Iris pigment epithelial cell (primary cell): ENCODE measurements around the gene SLC16A13.
"Not testable (repeated sequence)": the region's sequence is repeated elsewhere in the genome, so short reads cannot be mapped to it uniquely, and the experiment has no call there.

Source experiments
- DNase-seq: peaks from one replicate; pipeline ENCODE4 v3.0.0-alpha.2; 2011; ENCODE audit warnings: low read depth

The SLC16A13 gene

DNA sequence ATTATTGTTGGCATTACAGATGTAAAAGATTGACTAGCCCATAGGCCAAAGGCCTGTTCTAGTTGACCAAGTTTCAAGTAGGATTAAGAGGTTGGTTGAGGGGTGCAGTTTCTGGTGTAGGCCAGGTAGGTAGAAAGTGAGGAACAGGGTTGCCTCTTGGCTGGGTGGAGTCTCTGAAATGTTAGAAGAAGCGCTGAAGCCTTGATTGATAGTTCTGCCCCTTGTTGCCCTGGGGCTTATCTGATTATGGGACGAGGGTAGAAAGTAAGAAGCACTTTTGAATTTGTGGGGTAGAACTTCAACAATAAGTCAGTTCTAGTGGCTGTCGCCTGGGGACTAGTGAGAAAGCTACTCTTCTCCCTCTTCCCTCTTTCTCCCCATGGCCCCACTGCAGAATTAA is 6.7 kb upstream of the SLC16A13 start:
- DNase-seq: no peak

DNA sequence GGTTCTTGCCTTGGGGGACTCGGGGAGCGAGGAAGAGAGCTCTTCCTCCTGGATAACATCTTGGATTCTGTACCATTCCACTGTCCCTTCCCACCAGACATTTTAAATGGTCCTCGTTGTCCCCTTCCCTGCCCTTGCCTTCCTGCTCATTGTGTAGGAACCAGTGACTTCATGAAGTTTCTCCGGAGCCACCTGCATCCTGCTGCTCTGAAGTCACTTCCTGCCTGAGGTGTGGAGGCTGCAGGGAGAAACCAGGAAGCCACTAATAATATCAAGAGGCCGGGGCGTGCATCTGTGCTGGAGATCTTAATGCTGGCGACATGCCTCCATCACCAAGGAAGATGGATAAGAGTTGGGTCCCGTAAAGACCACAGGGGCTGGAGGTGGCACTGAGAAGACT is 6.2 kb upstream of the SLC16A13 start:
- no peak for DNase-seq

DNA sequence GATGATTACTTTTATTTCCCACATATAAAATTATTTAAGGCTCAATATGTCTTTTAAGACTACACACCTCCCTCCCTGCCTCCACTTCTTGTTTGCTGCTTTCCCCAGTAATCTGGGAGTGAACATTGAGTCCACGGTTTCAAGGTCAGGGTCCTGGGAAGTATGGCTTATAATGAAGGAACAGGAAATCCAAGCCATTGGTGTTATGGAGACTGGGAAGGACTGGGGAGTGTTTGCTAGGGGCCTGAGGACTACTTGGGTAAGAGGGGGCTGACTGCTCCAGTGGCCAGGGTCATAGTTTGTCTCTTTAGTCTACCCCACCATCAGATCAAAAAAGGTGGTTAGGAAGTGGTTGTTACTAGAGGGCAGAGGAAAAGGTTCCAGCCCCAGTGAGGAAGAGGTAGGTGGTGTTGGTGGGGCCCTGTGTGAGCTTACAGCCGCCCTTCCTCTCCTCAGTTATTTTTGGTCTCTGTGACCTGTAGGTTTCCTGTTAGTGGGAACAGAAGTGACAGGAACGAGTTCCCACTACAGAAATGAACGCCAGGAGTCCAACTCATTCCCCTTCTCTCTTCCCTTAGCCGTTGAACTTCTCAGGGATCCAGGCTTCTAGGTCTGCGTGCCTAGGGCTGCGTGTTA is 742 bp upstream of the SLC16A13 start:
- DNase-seq: no peak

DNA sequence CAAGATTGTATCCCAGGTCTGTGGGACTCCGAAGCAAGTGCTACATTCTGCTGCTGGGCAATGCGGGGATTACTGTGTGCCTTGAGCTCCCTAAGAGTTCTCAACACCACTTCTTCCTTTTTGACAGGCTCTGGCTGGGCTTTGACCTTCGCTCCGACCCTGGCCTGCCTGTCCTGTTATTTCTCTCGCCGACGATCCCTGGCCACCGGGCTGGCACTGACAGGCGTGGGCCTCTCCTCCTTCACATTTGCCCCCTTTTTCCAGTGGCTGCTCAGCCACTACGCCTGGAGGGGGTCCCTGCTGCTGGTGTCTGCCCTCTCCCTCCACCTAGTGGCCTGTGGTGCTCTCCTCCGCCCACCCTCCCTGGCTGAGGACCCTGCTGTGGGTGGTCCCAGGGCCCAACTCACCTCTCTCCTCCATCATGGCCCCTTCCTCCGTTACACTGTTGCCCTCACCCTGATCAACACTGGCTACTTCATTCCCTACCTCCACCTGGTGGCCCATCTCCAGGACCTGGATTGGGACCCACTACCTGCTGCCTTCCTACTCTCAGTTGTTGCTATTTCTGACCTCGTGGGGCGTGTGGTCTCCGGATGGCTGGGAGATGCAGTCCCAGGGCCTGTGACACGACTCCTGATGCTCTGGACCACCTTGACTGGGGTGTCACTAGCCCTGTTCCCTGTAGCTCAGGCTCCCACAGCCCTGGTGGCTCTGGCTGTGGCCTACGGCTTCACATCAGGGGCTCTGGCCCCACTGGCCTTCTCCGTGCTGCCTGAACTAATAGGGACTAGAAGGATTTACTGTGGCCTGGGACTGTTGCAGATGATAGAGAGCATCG is 2.4 kb downstream of the SLC16A13 start:
- DNase-seq: no peak

DNA sequence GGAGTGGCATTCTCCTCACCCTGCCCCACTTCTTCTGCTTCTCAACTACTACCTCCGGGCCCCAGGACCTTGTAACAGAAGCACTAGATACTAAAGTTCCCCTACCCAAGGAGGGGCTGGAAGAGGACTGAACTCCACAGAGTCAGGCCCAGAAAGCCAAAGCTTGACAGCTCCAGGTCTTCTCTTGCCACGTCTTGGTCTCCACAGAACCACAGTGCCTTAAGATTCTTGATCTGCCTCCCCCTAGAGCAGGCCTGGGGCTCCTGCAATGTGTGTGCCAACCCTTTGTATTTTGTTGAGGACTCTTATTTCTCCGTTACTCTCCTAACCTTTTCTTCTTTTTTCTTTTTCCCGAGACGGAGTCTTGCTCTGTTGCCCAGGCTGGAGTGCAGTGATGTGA is 4.0 kb downstream of the SLC16A13 start:
- no peak for DNase-seq

DNA sequence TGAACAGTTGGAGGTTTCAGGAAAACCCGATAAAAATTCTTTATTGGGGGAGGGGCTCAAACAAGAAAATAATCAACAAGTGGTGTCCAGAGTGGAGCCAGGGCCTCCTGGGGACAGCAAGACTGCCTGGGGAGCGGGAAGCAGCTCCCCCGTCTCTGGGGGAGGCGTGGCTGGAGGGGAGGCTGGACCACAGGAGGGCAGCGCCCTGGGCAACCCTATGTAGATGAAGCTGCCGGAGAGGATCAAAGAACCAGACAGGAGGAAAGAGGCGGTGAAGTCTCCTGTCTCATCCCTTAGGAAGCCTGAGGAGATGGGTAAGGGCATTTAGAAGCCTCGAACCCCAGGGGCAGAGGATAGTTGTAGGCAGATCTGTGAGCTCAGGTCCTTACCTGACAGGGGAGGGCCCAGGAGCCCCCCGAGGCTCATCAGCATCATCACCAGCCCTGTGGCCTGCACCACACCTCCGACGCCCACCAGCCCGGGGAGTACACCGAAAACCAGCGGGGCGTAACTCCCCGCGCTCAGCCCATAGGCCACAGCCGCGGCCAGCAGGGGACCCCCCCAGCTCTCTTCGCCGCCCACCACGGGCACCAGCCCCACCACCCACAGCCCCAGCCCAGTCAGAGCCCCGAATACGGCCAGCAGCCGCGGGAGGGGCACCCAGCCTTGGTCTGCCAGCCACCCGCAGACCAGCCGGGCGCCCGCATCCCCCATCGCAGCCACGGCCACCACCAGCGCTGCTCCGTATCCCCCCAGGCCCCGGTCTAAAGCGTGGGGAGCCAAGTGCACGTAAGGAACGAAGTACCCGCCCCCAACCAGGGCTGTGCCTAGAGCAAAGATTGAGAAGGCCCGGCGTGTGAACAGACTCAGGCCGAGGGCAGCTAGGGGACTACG is 6.0 kb downstream of the SLC16A13 start:
- DNase-seq: no peak

DNA sequence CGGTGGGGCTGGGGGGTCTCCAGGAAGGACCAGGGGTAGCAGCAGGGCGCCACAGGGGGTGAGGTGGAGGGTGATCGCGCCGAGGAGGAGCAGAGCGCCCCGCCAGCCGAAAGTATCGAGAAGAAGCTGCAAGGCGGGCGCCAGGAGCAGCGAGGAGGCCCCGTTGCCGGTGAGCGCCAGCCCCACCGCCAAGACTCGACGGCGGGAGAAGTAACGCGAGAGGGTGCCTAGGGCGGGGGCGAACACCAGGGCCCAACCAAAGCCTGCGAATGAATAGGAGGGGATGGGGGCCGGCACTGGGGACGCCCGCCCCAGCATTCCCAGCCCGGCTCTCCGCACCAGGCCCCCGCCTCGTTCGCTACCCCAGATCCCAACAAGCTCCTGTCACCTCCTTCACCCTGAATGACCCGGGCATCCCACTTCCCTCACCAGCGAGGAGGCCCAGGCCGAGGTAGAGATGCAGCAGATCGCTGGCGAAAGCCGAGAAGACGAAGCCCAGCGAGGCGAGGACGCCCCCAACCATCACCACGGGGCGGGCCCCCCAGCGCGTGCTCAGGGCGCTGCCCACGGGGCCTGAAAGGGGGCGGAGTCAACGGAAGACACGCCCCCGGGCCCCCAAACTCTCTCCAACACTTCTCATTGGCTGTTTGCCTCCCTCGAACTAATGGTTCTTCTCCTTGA is 6.8 kb downstream of the SLC16A13 start:
- DNase-seq: no peak

DNA sequence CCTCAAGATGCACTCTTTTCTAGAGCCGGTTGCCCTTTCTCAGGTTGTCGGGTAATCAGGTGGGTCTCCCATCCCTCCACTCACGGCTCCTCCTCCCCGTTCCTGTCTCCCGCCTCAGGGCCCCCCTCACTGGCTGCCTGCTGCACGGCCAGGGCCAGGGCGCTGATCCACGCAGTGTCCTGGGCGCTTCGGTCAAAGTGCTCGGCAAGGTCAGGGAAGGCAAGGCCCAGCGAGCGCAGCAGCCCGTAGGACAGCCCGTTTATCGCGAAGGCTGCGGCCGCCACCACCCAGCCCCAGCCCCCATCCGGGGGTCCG is 7.3 kb downstream of the SLC16A13 start:
- DNase-seq: no peak

DNA sequence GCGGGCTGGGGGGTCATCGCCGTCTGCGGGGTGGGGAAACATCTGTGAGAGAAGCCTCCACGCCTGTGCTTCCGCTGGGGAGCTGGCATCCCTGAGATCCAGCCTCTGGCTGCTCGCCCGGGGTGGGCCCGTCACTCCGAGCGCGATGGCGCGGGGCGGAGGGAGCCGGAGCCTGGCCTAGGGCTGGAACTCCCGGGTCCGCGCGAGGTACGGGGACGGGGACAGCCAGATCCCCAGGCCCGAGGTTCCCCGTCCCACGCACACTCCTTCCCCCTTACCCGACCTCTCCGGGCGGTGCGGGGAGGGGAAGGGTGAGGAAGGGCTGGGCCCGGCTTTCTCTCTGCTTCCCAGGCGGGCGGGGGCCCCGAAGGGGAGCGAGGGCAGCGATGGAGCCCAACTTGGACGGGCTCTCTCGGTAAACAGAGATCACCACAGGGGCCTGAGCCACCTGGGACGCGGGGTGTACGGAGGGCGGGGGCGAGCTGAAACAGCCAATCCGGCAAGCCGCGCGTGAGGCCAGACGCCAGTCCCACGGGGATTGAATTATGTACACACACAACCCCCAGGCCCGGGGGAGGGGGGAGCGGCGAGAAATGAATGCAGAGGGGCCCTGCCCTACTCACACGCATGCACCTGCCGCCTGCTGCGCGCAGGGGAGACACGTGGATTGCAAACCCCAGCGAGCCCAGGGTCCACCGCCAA is 7.8 kb downstream of the SLC16A13 start, which contains the start of gene SLC16A11:
TSS of gene SLC16A11 (minus strand) at position 596 of the 702 bp plus-strand sequence. CDS start at position 17, 579 bp downstream.
- DNase-seq: no peak

DNA sequence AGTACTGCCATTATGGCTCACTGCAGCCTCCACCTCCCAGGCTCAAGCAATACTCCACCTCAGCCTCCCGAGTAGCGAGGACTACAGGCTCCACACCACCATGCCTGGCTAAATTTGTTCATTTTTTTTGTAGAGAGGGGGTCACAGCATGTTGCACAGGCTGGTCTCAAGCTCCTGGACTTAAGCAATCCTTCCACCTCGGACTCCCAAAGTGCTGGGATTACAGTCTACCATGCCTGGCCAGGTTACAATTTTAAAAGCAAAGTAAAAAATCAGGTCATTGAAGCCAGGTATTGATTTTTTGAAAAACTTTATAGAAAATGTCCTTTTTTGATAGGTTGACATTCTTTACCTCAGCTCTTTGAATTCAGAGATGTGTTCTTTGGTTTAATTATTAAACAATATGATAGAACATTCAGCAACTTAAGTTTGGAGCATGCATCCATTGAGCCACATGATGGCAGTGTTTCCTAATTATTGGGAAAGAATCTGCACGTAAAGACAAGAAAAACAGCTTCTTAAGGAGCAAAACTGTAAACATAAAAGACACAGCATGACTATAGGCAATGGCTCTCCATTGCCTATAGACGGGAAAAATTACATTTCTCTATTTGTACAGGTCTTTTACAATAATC is 9.8 kb downstream of the SLC16A13 start:
- peak; percentile 86 for DNase-seq

DNA sequence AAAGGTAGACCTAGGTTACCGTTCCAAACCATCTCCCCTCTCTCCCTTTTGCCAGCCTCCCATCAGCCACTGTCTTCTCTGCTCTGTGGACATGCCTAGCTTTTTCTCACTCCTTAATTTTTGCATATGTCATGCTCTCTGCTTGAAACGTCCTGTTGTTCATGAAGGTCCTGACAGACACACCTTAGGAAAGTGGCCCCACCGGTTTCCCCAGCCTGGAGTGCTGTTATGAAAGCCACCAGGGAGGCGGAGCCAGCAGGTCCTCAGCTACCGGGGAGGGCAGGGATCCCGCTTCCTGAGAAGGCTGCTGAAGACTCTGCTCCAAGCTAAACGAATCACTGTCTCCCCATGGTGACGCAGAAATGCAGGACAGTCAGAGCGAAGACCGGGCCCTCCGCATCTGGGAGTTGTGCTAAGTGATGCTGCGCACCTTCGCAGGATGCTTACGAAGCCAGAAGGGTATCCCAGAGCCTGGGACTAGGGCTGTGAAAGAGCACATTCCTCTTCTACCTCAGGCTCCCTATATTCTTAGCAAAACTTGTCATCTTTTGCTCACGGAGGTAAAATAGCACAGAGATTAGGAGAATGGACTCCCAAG is 10.4 kb downstream of the SLC16A13 start:
- no peak for DNase-seq

DNA sequence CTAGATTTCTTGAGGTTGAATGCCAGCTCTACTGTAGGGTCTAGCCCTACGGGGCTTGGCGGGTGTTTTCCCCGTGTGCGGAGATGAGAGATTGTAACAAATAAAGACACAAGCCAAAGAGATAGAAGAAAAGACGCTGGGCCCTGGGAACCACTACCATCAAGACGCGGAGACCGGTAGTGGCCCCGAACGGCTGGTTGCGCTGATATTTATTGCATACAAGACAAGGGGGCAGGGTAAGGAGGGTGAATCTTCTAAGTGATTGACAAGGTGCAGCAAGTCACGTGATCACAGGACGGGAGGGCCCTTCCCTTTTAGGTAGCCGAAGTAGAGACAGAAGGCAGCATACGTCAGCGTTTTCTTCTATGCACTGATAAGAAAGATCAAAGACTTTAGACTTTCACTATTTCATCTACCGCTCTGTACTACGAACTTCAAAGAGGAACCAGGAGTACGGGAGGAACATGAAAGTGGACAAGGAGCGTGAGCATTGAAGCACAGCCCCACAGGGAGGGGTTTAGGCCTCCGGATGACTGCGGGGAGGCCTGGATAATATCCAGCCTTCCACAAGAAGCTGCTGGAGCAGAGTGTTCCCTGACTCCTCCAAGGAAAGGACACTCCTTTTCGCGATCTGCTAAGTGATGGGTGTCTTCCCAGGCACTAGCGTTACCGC is 11.0 kb downstream of the SLC16A13 start:
- not testable (repeated sequence) for DNase-seq

DNA sequence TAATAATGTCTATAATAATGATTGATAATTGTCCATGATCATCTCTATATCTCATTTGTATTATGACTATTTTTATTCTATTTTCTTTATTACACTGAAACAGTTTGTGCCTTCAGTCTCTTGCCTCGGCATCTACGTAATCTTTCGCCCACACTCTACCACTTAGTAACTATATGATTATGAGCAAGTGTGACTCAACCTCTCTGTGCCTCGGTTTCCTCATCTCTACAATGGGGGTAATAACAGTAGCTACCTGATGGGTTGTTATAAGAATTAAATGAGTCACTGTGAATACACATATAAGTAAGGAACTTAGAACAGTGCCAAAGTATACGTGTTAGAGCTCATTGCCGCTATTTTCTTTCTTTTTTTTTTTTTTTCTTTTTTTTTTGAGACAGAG is 11.8 kb downstream of the SLC16A13 start:
- DNase-seq: no peak

DNA sequence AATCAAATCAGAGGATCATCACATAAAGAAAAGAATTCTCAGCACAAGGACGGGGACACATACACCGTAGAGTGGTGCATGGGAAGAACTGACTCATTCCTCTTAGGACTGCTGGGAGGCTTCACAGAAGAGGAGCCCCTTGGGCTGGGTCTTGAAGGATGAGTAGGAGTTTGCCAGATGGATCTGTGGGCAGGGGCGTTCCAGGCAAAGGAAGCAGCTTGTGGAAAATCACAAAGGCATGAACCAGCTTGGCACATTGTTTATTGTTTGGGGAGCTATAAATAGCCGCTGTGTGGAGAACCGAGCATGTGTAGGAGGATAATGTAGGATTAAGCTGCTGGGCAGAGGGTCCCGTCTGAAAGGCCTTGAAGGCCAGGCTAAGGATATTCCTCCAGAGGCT is 13.2 kb downstream of the SLC16A13 start:
- DNase-seq: no peak

DNA sequence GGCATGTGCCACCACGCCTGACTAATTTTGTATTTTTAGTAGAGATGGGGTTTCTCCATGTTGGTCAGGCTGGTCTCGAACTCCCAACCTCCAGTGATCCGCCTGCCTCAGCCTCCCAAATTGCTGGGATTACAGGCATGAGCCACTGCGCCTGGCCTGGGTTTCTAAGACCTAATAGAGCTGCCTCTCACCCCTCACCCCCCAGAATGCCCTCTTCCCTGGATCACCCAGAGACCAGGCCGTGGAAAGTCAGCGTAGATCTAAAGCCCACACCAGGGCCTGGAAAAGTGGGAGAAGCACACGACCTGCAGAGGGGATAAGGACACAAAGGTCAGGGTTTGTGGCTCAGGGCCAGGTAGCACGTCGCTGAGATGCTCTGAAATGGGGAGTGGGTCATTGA is 14.8 kb downstream of the SLC16A13 start:
- not testable (repeated sequence) for DNase-seq

DNA sequence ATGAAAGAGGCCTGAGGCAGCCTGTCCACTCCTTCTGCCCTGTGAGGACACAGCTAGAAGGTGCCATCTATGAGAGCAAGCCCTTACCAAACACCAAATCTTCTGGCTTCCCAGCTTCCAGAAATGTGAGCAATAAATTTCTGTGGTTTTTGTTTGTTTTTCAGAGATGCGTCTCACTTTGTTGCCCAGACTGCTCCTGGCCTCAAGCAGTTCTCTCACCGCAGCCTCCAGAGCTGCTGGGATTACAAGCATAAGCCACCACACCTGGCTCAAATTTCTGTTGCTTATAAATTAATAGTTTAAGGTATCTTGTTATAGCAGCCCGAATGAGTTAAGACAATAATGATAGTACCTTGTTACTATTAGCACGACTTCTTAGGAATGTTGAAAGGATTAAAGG is 20.6 kb downstream of the SLC16A13 start:
- DNase-seq: peak; percentile 65

DNA sequence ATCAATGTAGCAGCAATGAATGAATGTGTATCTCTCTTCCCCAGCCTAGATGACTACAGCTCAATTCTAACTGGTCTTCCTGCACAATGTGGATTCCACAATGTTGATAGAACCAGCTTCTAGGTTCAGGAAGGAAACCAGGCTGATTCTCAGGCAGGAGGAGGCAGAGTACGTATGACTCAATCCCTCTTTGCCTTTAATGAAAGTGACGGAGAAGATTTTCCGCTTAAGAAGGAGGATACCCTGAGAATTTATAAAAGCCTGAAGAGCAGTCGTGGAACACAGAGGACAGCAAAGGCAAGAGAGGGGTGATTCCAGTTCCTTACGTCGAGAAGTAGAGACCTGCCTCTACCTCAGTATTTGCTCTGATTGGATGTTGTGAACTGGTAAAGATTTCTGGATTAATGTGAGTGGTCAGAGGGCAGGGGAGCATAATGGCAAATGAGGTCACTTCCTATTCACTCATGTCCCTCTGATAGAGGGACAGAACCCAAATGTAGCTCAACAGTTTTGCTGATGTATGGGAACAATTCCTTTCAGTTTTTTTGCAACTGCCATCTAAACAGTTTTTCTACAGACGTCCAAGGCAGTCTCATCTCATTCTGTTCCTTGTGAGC is 23.1 kb downstream of the SLC16A13 start:
- peak; percentile 71 for DNase-seq

DNA sequence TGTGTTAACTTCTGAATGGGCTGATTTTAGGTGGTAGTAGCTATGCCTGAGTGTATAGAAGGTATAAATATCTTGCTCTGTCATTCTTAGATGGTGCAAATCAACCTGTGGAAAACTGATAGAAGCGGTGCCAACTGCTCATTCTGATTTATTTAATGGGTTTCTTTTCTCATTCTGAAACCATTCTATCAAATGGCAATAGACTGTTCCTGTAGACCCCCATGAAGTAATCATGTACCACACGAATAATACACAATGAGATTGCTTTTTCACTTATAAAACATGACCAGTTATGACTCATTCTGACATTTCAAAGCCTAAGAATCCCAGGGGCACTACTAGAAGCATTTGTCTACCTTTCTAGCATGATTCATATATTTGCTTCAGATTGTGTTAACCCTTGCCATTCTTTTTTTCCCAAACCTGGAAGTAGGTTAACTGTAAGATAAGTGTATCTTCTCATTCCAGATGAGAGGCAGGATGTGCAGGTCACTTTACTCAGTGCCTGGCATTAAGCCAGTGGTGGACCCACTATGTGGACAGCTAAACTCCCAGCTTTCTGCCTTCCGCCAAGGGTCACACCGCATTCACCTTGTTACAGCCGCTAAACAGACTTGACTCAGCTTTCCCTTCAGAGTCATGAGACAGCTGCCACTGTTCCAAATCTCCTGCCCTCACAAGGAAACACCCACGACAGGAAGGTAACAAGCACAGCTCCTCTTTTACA is 24.5 kb downstream of the SLC16A13 start:
- peak; percentile 85 for DNase-seq
